Lung (tissue), 12 donors: Measurements from ENCODE around the gene METTL16. TPM values are rescaled to one million over a fixed set of nuclear protein-coding genes. Genes with fewer than 3 reads are reported as not detected.

Experiments
- ATAC-seq: fragments of 200-7000 bp; cut with Tn5 transposase; one replicate; pipeline ENCODE4 v1.9.1; 2020; ENCODE audit warnings: moderate number of reproducible peaks; ENCODE audit not compliant: insufficient read depth, low FRiP score
- DNase-seq, 3 donors: peaks; one replicate each; pipeline ENCODE4 v3.0.0-alpha.2; 2013 to 2017
- H3K27ac ChIP-seq, 2 donors: one replicate each; pipeline ENCODE4 v1.5.1; 2013; ENCODE audit warnings: mild to moderate bottlenecking in 2 of 2, moderate library complexity in 2 of 2, control low read depth in 1 of 2, inconsistent platforms in 1 of 2, low read depth in 1 of 2, low read length in 1 of 2
- H3K27me3 ChIP-seq, 3 donors: one replicate each; pipeline ENCODE4 v1.5.1; 2013; ENCODE audit warnings: low read length in 2 of 3; ENCODE audit not compliant: control insufficient read depth in 3 of 3, insufficient read depth in 3 of 3
- H3K36me3 ChIP-seq, 4 donors: one replicate each; pipeline ENCODE4 v1.5.1; 2013; ENCODE audit warnings: low read length in 4 of 4, mild to moderate bottlenecking in 1 of 4, moderate library complexity in 1 of 4; ENCODE audit not compliant: control insufficient read depth in 4 of 4, insufficient read depth in 4 of 4
- H3K4me1 ChIP-seq, 5 donors: one replicate each; pipeline ENCODE4 v1.5.1; 2013; ENCODE audit warnings: low read length in 5 of 5, mild to moderate bottlenecking in 2 of 5, moderate library complexity in 1 of 5; ENCODE audit not compliant: control insufficient read depth in 5 of 5, insufficient read depth in 5 of 5
- H3K4me3 ChIP-seq: one replicate; pipeline ENCODE4 v1.5.1; 2013; ENCODE audit warnings: mild to moderate bottlenecking, control low read depth, moderate library complexity
- H3K9ac ChIP-seq, 2 donors: one replicate each; pipeline ENCODE4 v1.5.1; 2013; ENCODE audit warnings: low read length in 2 of 2, control low read depth in 1 of 2; ENCODE audit not compliant: insufficient read depth in 1 of 2
- H3K9me3 ChIP-seq, 4 donors: one replicate each; pipeline ENCODE4 v1.5.1; 2013; ENCODE audit warnings: low read length in 3 of 4, mild to moderate bottlenecking in 1 of 4, moderate library complexity in 1 of 4; ENCODE audit not compliant: control insufficient read depth in 4 of 4, insufficient read depth in 3 of 4
- WGBS, 2 donors: extraction: QIAGEN DNeasy Blood & Tissue Kit; methylation state at CpG; one replicate each; pipeline ENCODE4 v1.1.7; 2013; 5-methylcytosine and 5-hydroxymethylcytosine counted together
- polyA plus RNA-seq, 2 donors: library from polyadenylated mRNA; stranded (reverse); fragments of 200-250 nt; gene quantifications; one replicate each; pipeline ENCODE4 v1.2.1, GENCODE V29; 2013
- total RNA-seq, 2 donors: library from RNA; depleted of rRNA in 1 of 2; stranded (reverse); fragments of >200 nt in 1 of 2; gene quantifications; one replicate each; pipeline ENCODE4 v1.2.1, GENCODE V29; 2014 to 2021
- TF ChIP-seq, protein P1 (sequence below): IDR thresholded peaks from 2 replicates; pipeline ENCODE4 v1.5.1; 2012; ENCODE audit warnings: mild to moderate bottlenecking; ENCODE audit errors: control extremely low read depth, extremely low read depth
- donor health status: control.
- donor health status: control.
- donor health status: Bipolar disorder and iron deficiency.
- donor health status: healthy.
- donor health status: DM: yes; HTN: yes; CAD: no.

The METTL16 gene
- total and polyA plus RNA-seq, 4 donors = 12.1 to 36.1 (median 29.8) TPM

DNA sequence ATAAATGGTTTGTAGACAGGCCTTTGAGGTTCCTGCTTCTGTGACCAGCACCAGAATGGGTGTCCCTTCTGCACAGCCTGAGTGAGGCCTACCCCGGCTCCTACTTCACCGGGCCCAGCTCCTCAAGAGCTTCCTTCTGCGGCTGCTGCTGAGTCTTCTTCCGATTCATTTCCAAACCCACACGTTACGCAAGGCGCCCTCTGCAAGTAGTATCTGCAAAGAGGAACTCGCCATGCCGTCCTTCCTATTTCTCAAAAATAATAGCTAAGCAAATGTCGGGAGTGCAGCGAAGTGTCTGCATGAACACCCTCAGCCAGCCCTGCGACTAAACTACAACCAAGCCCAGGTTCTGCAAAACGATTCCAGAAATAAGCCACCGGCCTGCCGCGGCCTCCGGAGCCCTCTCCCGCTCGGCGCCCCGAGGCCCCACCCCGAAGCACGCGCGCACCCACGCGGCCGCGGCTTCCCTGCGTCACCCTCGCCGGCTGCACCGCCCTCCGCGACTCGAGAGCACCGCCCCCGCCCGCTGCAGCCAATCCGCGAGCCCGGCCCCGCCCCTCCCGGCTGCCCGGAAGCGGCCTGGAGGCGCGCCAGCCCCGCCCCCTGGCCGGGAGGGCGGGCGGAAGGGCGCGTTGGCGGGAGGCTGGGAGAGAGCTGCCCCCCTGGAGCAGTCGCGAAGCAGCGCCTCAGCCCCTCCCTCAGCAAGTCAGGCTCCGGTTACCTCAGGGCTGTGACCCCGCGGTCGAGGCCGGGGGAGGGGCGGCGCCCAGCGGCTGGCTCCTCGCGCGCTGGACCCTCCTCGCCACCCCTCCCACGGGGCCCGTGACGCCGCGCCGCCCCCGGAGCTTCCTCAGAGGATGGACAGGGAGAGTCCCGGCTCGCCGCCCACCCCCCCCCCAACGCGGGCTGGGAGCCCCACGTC, 119.2 kb downstream of the METTL16 start:
- H3K9ac ChIP-seq = peak overlapping the region in 1 of 2 donors; percentile 51
- 0 to 1% methylated on average over 40 to 83 of the region's 83 CpGs for WGBS, 2 donors
- DNase-seq (peak; percentile 95 to 97 (median 97)), ATAC-seq (peak; percentile 71)
- H3K4me3 ChIP-seq = peak overlapping the region; percentile 52
- H3K27me3 ChIP-seq = no peaks in the 10 kb centered on the region
- TF ChIP-seq, protein P1, sequence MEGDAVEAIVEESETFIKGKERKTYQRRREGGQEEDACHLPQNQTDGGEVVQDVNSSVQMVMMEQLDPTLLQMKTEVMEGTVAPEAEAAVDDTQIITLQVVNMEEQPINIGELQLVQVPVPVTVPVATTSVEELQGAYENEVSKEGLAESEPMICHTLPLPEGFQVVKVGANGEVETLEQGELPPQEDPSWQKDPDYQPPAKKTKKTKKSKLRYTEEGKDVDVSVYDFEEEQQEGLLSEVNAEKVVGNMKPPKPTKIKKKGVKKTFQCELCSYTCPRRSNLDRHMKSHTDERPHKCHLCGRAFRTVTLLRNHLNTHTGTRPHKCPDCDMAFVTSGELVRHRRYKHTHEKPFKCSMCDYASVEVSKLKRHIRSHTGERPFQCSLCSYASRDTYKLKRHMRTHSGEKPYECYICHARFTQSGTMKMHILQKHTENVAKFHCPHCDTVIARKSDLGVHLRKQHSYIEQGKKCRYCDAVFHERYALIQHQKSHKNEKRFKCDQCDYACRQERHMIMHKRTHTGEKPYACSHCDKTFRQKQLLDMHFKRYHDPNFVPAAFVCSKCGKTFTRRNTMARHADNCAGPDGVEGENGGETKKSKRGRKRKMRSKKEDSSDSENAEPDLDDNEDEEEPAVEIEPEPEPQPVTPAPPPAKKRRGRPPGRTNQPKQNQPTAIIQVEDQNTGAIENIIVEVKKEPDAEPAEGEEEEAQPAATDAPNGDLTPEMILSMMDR = no peak
- H3K4me1 ChIP-seq = peaks cover 27 to 49% (median 32%) of the 10 kb centered on the region in 5 donors
- H3K9me3 ChIP-seq = no peaks in the 10 kb centered on the region
- H3K27ac ChIP-seq = peak overlapping the region; percentile 92 to 96
- peaks cover 0 to 10% (median 1%) of the 10 kb centered on the region in 4 donors for H3K36me3 ChIP-seq

DNA sequence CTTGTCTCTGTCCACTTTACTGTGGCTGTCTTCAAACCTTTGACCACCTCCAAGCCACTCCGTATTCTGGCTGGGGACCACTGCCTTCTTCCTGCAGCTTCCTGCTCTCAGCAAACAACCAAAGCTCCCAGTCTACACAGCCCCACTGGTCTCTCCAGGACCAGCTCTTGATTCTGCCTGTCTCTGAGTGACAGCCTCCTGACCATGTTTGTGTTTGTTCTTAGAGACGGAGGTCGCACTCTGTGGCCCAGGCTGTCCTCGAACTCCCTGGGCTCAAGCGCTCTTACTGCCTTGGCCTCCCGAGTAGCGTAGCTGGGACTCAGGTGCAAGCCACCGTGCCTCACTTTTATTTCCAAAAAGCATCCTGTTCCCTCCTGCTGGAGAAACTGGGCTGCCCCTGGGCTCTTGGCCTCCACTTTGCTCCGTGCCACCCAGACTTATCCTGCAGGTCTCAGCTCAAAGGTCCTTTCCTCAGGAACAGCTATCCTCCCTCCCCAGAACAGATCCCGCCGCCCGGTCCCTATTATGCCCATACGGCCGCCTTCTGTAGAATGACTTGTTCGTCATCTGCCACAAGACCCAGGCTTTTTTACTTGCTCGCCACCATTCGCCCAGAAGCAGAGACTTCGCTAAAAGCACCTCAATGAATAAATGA, 120.0 kb downstream of the METTL16 start:
- Histone ChIP-seq H3K4me3 (peak overlapping the region; percentile 25), H3K27me3 (no peaks in the 10 kb centered on the region), H3K36me3 (peaks cover 0 to 18% (median 5%) of the 10 kb centered on the region in 4 donors), H3K4me1 (peaks cover 23 to 41% (median 27%) of the 10 kb centered on the region in 5 donors), H3K9me3 (no peaks in the 10 kb centered on the region), H3K27ac (peak overlapping the region; percentile 79 to 96), H3K9ac (peak overlapping the region in 1 of 2 donors; percentile 51)
- TF ChIP-seq, protein P1 = no peak
- DNase-seq = no peak
- 48 to 59% methylated on average over 18 of the region's 18 CpGs for WGBS, 2 donors
- no peak for ATAC-seq

DNA sequence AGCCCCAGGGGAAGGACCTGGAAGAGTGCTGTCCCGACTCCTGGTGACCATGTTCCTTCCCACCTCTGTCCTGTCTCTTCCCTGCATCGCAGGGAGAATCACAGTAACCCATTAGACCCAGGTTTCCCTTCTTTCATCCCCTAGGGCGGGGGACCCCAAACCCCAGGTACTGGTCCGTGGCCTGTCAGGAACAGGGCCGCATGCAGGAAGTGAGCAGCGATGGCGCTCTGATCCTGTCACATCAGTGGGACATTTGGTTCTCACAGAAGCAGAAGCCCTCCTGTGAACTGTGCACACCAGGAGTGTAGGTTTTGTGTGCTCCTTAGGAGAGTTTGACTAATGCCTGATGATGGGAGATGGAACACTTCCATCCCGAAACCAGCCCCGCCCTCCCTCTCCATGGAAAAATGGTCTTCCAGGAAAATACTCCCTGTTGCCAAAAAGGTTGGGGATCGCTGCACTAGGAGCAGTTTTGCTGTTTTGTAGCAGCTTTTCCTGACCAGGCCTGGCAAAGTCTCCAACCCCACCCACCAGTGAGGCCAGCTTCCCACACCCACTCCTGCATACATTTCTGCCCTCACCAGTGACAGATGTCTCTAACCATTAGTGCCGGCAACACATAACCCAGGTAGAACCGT, 121.4 kb downstream of the METTL16 start:
- TF ChIP-seq, protein P1 = no peak
- no peak overlapping the region for H3K9ac ChIP-seq
- WGBS, 2 donors = 82 to 87% methylated on average over 12 of the region's 12 CpGs
- no peaks in the 10 kb centered on the region for H3K9me3 ChIP-seq
- no peaks in the 10 kb centered on the region for H3K27me3 ChIP-seq
- H3K36me3 ChIP-seq = peaks cover 0 to 31% (median 11%) of the 10 kb centered on the region in 4 donors
- H3K4me1 ChIP-seq = peaks cover 14 to 27% (median 18%) of the 10 kb centered on the region in 5 donors
- DNase-seq (no peak), ATAC-seq (no peak)
- no peak overlapping the region for H3K4me3 ChIP-seq
- H3K27ac ChIP-seq = peak overlapping the region in 1 of 2 donors; percentile 59
